Measurements from ENCODE around the gene PTPN21. TPM values are rescaled to one million over a fixed set of nuclear protein-coding genes. Genes with fewer than 3 reads are reported as not detected.
A peak's percentile ranks its signal among the peaks of the same experiment; 100 is the strongest.

Gene PTPN21
- total RNA-seq, 4 donors from 2014 or later = 39.5 to 76.9 (median 64.0) TPM

- TF ChIP-seq POLR2A (IDR thresholded peaks at IDR 0.05) (peak in 1 of 2 donors; percentile 52), CTCF (IDR thresholded peaks at IDR 0.05) (no peak)
- peak within 1 kb of the TSS; percentile 88 for H3K4me3 ChIP-seq (ENCODE audit: low read depth, poor library complexity, severe bottlenecking)
- DNase-seq (ENCODE audit: low spot score in 2 of 2) = peak; percentile 56 to 95
- intact Hi-C loops (cut with DNase I; ENCODE audit: low total_unique reads) = no loop called here
- 0 to 1% methylated on average over 83 of the region's 99 CpGs for WGBS, 2 donors
Measured at GRCh38 chr14:88562831-88563686, 8.3 kb upstream of the PTPN21 start, which contains the start of gene ZC3H14. TSS of gene ZC3H14 (plus strand) at chr14:88563037. CDS start at chr14:88563134, 97 bp downstream.

DNA sequence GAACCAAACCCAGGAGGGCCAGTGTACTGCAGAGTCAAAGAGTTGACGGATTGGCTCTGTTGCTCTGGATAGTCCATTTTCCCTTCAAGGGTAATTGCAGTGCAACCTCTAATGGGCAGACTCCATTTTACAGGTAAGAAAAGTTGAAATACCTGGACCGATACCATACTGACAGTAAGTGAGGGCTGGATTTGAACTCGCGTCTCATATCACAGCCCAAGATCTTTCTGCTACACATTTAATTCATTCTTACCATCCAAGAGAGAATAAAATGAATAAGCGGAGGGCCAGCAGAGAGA is 7.7 kb upstream of the PTPN21 start:
- DNase-seq (ENCODE audit: low spot score in 2 of 2) = no peak
- intact Hi-C loops (cut with DNase I; ENCODE audit: low total_unique reads) = no loop called here
- TF ChIP-seq CTCF (IDR thresholded peaks at IDR 0.05) = no peak
- no peak for TF ChIP-seq POLR2A (IDR thresholded peaks at IDR 0.05)
- peak overlapping the region; percentile 88 for H3K4me3 ChIP-seq (ENCODE audit: low read depth, poor library complexity, severe bottlenecking)
- 24 to 25% methylated on average over 5 of the region's 5 CpGs for WGBS, 2 donors

DNA sequence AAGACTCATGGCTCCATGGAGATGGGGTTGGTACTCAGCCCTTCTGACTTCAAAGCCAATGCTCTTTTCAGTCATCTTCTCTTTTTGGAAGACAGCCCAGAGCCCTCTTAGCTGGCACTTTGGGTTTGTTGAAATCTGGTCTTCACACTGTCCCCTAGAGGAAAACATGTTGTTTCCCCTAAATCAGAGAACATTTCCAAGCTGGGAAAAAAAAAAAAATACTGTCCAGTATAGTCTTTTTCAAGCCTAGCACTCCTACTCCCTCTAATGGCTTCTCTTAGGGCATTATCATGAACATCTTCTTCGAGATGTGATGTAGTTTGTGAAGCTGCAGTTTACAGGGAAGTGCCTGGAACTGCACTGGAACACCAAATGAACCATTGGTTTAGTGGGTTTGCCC is 5.0 kb upstream of the PTPN21 start:
- WGBS, 2 donors = 9 to 10% methylated on average over 1 of the region's 1 CpG
- intact Hi-C loops (cut with DNase I; ENCODE audit: low total_unique reads) = no loop called here
- no peak for TF ChIP-seq CTCF (IDR thresholded peaks at IDR 0.05)
- TF ChIP-seq POLR2A (IDR thresholded peaks at IDR 0.05) = no peak
- DNase-seq (ENCODE audit: low spot score in 2 of 2) = no peak
- H3K4me3 ChIP-seq (ENCODE audit: low read depth, poor library complexity, severe bottlenecking) = no peak overlapping the region

GRCh38 chr14:88556581-88556980 is 1.8 kb upstream of the PTPN21 start:
- H3K4me3 ChIP-seq (ENCODE audit: low read depth, poor library complexity, severe bottlenecking) = no peak overlapping the region
- intact Hi-C loops (cut with DNase I; ENCODE audit: low total_unique reads) = no loop called here
- DNase-seq (ENCODE audit: low spot score in 2 of 2) = no peak
- WGBS, 2 donors = 56 to 57% methylated on average over 3 of the region's 3 CpGs
- TF ChIP-seq CTCF (IDR thresholded peaks at IDR 0.05) = no peak
- TF ChIP-seq POLR2A (IDR thresholded peaks at IDR 0.05) = no peak

DNA sequence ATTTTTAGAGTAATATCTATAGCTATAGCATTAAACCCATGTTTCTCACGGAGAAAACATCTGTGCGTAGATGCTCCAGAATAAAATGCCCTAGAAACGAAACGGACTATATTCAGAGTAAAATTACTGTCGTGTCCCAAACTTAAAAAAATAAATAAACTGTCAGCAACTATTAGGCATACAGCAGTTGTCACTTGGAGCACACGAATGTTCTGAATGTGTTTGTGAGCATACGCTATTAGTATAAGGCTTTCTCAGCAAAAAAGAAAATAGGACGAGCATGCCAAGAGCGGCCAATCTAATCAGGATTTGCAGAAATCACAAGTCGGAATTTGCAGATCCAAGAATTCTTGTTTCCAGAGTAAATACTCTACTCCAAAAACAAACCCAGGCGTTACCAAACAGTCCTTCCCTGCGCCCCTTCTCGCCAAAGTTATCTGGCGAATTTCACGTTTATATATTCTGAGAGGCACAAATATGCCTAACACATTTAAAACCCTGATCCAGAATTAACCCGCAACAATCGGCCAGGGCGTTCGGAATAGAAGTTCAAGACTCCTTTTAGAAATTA is 836 bp downstream of the PTPN21 start:
- no peak for DNase-seq (ENCODE audit: low spot score in 2 of 2)
- WGBS, 2 donors = 3% methylated on average over 19 of the region's 19 CpGs
- intact Hi-C loops (cut with DNase I; ENCODE audit: low total_unique reads) = no loop called here
- peak overlapping the region; percentile 76 for H3K4me3 ChIP-seq (ENCODE audit: low read depth, poor library complexity, severe bottlenecking)
- TF ChIP-seq POLR2A (IDR thresholded peaks at IDR 0.05) (no peak), CTCF (IDR thresholded peaks at IDR 0.05) (no peak)
